Measurements from ENCODE around the gene ASXL1. TPM values are rescaled to one million over a fixed set of nuclear protein-coding genes. Genes with fewer than 3 reads are reported as not detected.

ASXL1 gene
- total RNA-seq, 4 donors from 2014 or later = 43.2 to 143 (median 71.8) TPM

DNA sequence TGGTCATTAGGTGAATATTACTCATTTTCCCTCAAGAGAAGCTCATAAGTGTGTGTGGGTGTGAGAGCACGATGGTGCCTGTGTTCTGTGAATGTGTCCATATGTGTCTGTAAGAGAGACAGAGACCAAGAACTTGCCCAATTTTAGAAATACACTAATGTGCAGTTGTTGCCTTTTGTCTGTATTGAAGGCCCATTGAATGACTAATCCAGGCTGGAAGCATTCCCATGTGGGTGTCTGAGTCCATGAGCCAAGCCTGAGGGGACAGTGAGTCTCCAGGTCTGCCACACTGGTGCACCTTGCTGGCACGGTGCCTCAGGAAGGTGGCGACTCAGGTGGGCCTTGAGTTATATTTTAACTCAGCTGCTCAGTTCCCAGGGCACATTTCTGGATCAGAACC lies 25.5 kb upstream of the ASXL1 start:
- peaks cover 37% of the 10 kb centered on the region for H3K36me3 ChIP-seq
- no peak overlapping the region for H3K27ac ChIP-seq
- no peaks in the 10 kb centered on the region for H3K9me3 ChIP-seq
- TF ChIP-seq, protein P1, sequence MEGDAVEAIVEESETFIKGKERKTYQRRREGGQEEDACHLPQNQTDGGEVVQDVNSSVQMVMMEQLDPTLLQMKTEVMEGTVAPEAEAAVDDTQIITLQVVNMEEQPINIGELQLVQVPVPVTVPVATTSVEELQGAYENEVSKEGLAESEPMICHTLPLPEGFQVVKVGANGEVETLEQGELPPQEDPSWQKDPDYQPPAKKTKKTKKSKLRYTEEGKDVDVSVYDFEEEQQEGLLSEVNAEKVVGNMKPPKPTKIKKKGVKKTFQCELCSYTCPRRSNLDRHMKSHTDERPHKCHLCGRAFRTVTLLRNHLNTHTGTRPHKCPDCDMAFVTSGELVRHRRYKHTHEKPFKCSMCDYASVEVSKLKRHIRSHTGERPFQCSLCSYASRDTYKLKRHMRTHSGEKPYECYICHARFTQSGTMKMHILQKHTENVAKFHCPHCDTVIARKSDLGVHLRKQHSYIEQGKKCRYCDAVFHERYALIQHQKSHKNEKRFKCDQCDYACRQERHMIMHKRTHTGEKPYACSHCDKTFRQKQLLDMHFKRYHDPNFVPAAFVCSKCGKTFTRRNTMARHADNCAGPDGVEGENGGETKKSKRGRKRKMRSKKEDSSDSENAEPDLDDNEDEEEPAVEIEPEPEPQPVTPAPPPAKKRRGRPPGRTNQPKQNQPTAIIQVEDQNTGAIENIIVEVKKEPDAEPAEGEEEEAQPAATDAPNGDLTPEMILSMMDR (IDR thresholded peaks at IDR 0.05) = no peak
- TF ChIP-seq POLR2AphosphoS5 (IDR thresholded peaks at IDR 0.05) = no peak
- H3K27me3 ChIP-seq = no peaks in the 10 kb centered on the region
- 76% methylated on average over 3 of the region's 3 CpGs for WGBS
- peaks cover 15% of the 10 kb centered on the region for H3K4me1 ChIP-seq
- no peak overlapping the region for H3K4me3 ChIP-seq
- no peak for DNase-seq (ENCODE audit: low spot score in 2 of 2)

GRCh38 chr20:32333181-32333987 lies 24.7 kb upstream of the ASXL1 start:
- Histone ChIP-seq H3K4me3 (no peak overlapping the region), H3K9me3 (no peaks in the 10 kb centered on the region), H3K4me1 (peaks cover 15% of the 10 kb centered on the region), H3K36me3 (peaks cover 39% of the 10 kb centered on the region), H3K27ac (peak overlapping the region; percentile 2), H3K27me3 (no peaks in the 10 kb centered on the region)
- no peak for DNase-seq (ENCODE audit: low spot score in 2 of 2)
- WGBS = 82% methylated on average over 12 of the region's 12 CpGs
- TF ChIP-seq POLR2AphosphoS5 (IDR thresholded peaks at IDR 0.05) (no peak), POLR2A (IDR thresholded peaks at IDR 0.05) (no peak), EP300 (IDR thresholded peaks at IDR 0.05) (no peak)
- TF ChIP-seq, protein P1 (IDR thresholded peaks at IDR 0.05) = no peak

- 53% methylated on average over 13 of the region's 13 CpGs for WGBS
- no peaks in the 10 kb centered on the region for H3K9me3 ChIP-seq
Measured at GRCh38 chr20:32333988-32334885, 23.9 kb upstream of the ASXL1 start.

GRCh38 chr20:32336918-32337347 lies 21.2 kb upstream of the ASXL1 start:
- H3K9me3 ChIP-seq = no peaks in the 10 kb centered on the region
- DNase-seq (ENCODE audit: low spot score in 2 of 2) = no peak
- no peak overlapping the region for H3K4me3 ChIP-seq
- H3K4me1 ChIP-seq = peaks cover 15% of the 10 kb centered on the region
- peaks cover 17% of the 10 kb centered on the region for H3K36me3 ChIP-seq
- TF ChIP-seq, protein P1 (IDR thresholded peaks at IDR 0.05) = peak; percentile 25 to 49
- no peak for TF ChIP-seq POLR2AphosphoS5 (IDR thresholded peaks at IDR 0.05)
- WGBS = 35% methylated on average over 5 of the region's 5 CpGs
- no peak overlapping the region for H3K27ac ChIP-seq
- no peaks in the 10 kb centered on the region for H3K27me3 ChIP-seq

More at GRCh38 chr20:32333988-32334885, 23.9 kb upstream of the ASXL1 start:
- DNase-seq (ENCODE audit: low spot score in 2 of 2) = peak in 1 of 2 donors; percentile 67
- Histone ChIP-seq H3K27ac (peak overlapping the region; percentile 2), H3K4me3 (no peak overlapping the region), H3K36me3 (peaks cover 36% of the 10 kb centered on the region), H3K4me1 (peaks cover 15% of the 10 kb centered on the region), H3K27me3 (no peaks in the 10 kb centered on the region)
- TF ChIP-seq, protein P1 (IDR thresholded peaks at IDR 0.05) = no peak
- TF ChIP-seq POLR2A (IDR thresholded peaks at IDR 0.05) (no peak), EP300 (IDR thresholded peaks at IDR 0.05) (no peak), POLR2AphosphoS5 (IDR thresholded peaks at IDR 0.05) (no peak)
